CMK (cell line): Measurements from ENCODE around the gene KRTAP16-1.

Experiments
- DNase-seq: peaks from one replicate; pipeline ENCODE4 v3.0.0-alpha.2; 2010; ENCODE audit warnings: low read depth

Gene KRTAP16-1

GRCh38 chr17:41329279-41329948 is 20.3 kb upstream of the KRTAP16-1 start:
- peak; percentile 2 for DNase-seq

DNA sequence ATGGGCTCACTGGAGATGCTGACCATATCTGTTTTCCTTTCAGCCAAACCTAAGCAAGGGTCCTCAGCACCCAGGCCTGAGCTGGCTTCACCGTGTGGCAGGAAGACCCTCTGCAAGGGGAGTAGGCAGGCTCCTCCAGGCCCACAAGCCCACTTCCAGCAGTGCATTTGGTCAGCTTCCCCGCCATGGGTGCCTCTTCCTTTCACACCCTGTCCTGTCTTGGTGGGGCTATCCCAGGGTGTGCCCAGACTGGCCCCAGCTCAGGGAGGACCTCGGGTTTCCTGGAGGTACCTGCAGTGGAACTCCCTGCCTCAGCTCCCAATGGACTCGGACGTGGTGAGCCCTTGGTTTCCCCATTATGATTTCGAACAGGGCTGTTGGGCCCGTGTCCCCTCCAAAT is 19.1 kb upstream of the KRTAP16-1 start:
- DNase-seq, result no peak

DNA sequence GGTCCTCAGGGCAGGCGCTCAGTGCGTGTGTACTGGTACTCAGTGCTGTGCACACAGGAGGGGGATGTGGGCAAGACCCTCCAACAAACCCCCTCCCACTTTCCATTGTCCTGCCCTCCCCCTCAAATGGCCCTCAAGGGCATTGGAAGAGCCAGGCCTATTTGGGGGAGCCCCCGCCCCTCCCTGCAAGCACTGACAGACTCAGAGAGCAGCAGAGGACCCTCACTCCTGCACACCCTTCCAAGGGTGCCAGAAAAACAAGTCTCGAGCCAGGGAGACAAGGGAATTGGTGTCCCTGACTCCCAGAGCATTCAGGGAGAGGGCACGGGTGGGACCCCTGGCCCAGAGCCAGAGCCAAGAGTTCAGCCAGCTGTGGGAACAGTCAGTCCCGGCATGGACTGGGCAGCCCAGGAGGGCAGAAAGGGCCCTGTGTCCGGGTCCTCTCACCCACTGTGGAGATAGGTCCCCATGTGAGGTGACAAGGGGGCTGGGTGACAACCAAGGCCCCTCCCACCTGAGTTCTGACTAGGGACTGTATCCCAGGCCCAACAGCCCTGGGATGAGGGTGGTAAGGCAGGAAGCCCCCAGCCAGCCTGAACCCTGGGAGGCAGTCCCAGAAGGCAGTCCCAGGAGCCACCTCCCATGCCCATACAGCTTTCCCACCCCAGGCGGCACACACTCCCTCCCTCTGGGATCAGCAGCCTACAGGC is 18.5 kb upstream of the KRTAP16-1 start:
- no peak for DNase-seq

DNA sequence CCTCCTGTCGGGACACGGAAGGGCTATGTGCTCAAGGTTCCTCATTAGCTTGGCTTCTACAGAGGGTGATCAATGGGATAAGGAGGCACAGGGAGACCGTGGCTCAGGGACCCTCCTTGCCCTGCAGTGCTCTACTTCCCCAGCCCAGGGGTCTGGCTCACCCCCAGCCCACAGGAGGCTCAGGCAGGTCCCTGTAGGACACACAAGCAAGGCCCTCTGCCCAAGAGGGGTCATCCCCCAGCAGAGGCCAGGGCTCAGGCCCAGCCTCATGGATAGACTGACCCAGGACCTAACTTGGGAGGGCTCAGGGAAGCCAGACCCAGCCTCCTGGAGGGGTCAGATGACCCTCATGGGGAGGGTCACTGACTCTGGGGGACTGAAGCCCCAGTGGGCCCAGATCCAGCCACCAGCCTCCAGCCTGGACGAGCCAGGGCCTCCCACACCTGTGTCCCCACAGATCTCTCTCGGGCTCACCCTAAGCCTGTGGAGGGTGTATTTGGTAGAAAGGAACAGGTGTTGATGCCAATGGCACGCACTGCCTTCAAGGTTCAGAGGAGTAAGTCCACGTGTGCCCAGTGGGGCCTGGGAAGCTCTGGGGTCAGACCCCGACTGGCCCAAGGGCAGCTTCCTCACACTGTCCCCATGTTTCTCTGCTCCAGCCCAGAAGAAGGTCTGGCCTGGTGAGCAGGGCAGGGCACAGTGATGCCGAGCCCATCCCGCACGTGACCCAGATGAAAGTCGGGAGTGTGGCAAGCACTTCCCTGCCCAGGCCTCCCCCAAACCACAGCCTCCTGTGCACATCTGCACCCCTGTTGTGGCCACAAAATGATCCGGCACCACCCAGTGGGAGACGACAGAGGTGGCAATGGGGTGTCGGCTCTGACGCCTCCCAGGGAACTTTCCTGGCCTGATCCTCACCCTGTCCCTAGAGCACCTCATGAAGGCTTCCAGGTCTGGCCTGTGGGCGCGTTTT is 17.4 kb upstream of the KRTAP16-1 start:
- no peak for DNase-seq

DNA sequence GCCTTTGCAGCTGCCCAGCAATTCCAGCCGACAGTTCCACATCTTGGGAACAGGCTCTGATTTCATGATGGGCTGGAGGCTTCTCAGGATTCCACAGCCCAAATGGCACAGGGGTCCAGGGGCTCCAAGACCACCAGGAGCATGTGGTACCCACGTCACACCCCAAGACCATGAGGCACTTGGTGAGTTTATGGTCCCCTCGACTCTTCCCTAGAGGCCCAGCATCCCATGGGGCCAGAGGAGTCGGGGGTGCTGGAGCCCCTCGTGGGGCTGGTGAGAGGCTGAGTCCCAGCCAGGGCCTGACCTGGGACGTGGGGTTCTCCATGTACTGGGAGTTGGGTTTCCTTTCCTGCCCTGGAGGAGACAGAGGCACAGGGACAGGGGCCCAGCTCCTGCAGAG is 16.5 kb upstream of the KRTAP16-1 start:
- DNase-seq, result no peak

- DNase-seq, result no peak
These were observed 16.0 kb upstream of the KRTAP16-1 start for GRCh38 chr17:41325126-41325525.

DNA sequence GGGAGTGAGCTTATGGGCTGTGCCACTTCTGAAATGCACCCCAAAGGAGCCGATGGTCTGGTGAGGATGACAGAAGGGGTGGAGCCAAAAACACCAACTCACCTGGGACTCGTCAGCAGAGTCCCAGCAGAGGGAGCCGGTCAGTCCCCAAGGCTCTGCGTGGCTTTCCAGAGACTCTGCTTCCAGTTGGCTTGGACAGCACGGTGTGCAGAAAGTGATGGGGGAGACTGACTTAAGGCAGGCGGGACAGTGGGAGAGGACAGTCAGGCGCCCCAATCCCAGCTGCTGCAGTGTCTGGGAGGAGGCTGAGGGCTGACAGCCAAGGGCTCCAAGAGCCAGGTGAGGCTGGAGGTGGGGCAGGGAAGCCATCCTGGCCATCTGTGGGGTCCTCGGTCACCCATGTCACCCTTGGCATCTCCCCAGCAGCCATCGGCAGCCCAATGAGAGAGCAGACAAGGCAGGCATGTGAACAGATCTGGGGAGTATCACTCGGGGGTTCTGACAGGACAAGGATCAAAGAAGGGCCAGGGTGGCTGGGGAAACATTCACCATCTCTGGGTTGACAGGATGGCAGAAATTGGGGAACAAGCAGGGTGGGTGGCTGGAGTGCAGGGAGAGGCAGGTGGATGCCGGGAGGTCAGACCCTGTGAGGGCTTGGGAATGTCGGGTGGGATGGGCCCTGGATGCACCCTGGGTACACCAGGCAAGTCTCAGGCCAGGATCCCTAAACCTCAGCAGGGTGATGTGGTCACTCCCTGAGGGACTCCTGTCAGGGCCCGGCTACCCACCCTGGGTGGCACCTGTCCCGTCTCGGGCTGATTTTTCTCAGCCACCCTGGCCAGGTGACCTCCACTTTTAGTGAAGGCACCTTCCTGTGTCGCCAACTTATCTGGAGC is 15.3 kb upstream of the KRTAP16-1 start:
- no peak for DNase-seq

- DNase-seq, result no peak
These were observed 14.1 kb upstream of the KRTAP16-1 start for GRCh38 chr17:41322903-41323895.

- peak; percentile 2 for DNase-seq
These were observed 13.2 kb upstream of the KRTAP16-1 start for GRCh38 chr17:41322094-41322902.

DNA sequence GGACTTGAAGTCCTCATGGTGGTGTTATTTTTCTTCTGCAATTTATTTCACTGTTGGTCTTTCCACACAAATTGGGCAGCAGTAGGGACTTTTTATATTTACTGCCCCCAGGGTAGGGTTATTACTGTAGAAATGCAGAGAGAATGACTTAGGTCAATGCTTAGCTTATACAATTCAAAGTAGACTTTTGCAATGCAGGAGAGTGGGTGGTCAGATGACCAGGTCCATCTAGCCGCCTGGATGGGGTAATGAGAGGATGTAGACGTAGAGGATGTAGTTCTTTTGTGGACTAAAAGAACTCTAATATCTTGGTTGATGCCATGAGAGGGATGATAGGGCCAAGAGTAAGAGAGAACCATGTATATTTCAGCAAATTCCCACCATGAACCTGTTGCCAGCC is 9.1 kb upstream of the KRTAP16-1 start:
- no peak for DNase-seq

DNA sequence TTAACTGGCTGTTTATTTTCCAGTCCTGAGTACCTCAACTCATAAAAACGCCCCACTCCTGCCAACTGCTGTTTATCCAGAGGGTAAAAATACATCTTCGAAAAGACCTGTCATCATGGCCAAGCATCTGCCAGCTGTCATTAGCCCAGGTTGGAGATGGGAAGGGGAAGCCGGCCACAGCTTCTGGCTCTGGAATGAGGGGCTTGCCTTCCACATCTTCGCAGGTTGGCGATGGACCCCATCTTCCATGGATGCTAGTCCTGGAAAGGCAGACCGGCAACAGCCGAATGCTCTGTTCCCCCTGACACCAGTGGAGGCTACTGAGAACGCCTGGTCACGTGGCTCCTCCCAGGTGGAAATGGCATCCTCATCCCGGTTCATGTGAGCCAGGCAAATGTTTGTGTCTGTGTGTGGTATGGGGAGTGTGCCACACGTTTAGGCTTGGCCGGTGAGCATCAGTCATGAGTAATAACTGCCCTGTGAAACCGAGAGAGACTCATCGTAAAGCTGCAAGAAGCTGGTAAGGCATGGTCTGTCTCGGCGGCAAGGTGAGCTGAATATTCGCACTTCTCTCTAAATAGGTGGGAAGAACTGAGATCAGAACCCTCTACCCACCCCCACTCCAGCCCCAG is 6.8 kb upstream of the KRTAP16-1 start:
- DNase-seq, result no peak

- DNase-seq, result no peak
These were observed 6.2 kb upstream of the KRTAP16-1 start, which contains the start of gene KRTAP17-1 for GRCh38 chr17:41315204-41315794. KRTAP17-1 (minus strand) TSS chr17:41315710; CDS start chr17:41315650, 60 bp downstream.

GRCh38 chr17:41311111-41311510 is 2.0 kb upstream of the KRTAP16-1 start:
- DNase-seq, result no peak

- DNase-seq, result no peak
These were observed 725 bp downstream of the KRTAP16-1 start for GRCh38 chr17:41308251-41308917.

- no peak for DNase-seq
These were observed 1.5 kb downstream of the KRTAP16-1 start for GRCh38 chr17:41307647-41308046.

DNA sequence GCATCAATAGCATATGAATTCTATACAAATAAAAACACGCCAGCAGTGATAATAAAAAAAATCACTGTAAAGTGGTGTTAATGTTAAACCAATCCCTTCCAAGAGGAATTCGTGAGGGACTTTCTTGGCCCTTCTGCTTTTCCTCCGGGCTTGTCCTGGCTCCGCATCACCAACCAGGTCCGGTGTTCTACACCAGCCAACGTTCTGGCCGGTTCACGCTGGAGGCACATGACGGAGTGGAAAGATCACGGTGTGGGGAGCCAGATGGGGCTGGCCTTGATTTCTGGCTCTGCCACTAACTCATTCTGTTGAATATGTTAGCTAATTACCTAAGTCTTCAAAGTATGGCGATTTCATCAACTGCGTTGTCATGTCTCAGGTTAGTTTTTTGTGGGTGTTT is 5.0 kb downstream of the KRTAP16-1 start:
- no peak for DNase-seq

GRCh38 chr17:41302981-41303380 is 6.1 kb downstream of the KRTAP16-1 start:
- DNase-seq, result no peak
